GM19452 (cell line): Measurements from ENCODE around the gene PLEKHG4.
A peak's percentile ranks its signal among the peaks of the same experiment; 100 is the strongest.

Experiments used
- ATAC-seq: cut with Tn5 transposase; IDR thresholded peaks from one replicate; pipeline ENCODE4 v1.9.1; 2021; ENCODE audit not compliant: unreplicated experiment

Gene PLEKHG4

GRCh38 chr16:67263201-67263600, 16.1 kb upstream of the PLEKHG4 start:
- no peak for ATAC-seq

GRCh38 chr16:67264277-67264676, 15.1 kb upstream of the PLEKHG4 start:
- ATAC-seq, result no peak

GRCh38 chr16:67264866-67265265, 14.5 kb upstream of the PLEKHG4 start:
- ATAC-seq, result no peak

GRCh38 chr16:67265834-67266233, 13.5 kb upstream of the PLEKHG4 start:
- no peak for ATAC-seq

GRCh38 chr16:67268136-67268579, 11.2 kb upstream of the PLEKHG4 start:
- ATAC-seq, result no peak

- no peak for ATAC-seq
Observed at GRCh38 chr16:67269766-67270165, 9.6 kb upstream of the PLEKHG4 start.

GRCh38 chr16:67270931-67271338, 8.4 kb upstream of the PLEKHG4 start:
- no peak for ATAC-seq

GRCh38 chr16:67271446-67271845, 7.9 kb upstream of the PLEKHG4 start:
- ATAC-seq, result no peak

- no peak for ATAC-seq
Observed at GRCh38 chr16:67275321-67275720, 4.0 kb upstream of the PLEKHG4 start.

GRCh38 chr16:67277294-67277998, 1.9 kb upstream of the PLEKHG4 start:
- no peak for ATAC-seq

GRCh38 chr16:67277999-67278772, 1.1 kb upstream of the PLEKHG4 start:
- ATAC-seq, result no peak

- ATAC-seq, result peak; percentile 39
Observed at GRCh38 chr16:67278773-67279295, 498 bp upstream of the PLEKHG4 start.

GRCh38 chr16:67280090-67281015, 1.0 kb downstream of the PLEKHG4 start:
- ATAC-seq, result no peak

- ATAC-seq, result no peak
Observed at GRCh38 chr16:67281536-67282446, 2.5 kb downstream of the PLEKHG4 start.

- ATAC-seq, result no peak
Observed at GRCh38 chr16:67282447-67282805, 3.1 kb downstream of the PLEKHG4 start.

GRCh38 chr16:67283039-67283825, 3.9 kb downstream of the PLEKHG4 start:
- ATAC-seq, result no peak

GRCh38 chr16:67283826-67284555, 4.7 kb downstream of the PLEKHG4 start:
- ATAC-seq, result no peak
